ENCODE measurements around the gene NAA35. TPM values are rescaled to one million over a fixed set of nuclear protein-coding genes. Genes with fewer than 3 reads are reported as not detected.

The NAA35 gene
- total RNA-seq, 1 experiment from 2014 or later: 22.2 TPM

- H3K4me3 Mint-ChIP-seq (ENCODE audit: low read depth, unreplicated experiment): no peak overlapping the region
- no peaks in the 10 kb centered on the region for H3K4me1 Mint-ChIP-seq (ENCODE audit: low read depth, unreplicated experiment)
- H3K27ac Mint-ChIP-seq (ENCODE audit: unreplicated experiment): no peak overlapping the region
- DNase-seq: no peak
- BruUV-seq (replicated peaks): no TSS peak
- CTCF ChIA-PET: no interaction called here
- no peaks in the 10 kb centered on the region for H3K9me3 Mint-ChIP-seq (ENCODE audit: low read depth, unreplicated experiment)
- H3K27me3 Mint-ChIP-seq (ENCODE audit: unreplicated experiment): no peaks in the 10 kb centered on the region
- intact Hi-C loops (cut with micrococcal nuclease; ENCODE audit: unreplicated experiment): no loop called here
- peaks cover 45% of the 10 kb centered on the region for H3K36me3 Mint-ChIP-seq (ENCODE audit: insufficient read depth, unreplicated experiment)
- TF ChIP-seq, protein P1, sequence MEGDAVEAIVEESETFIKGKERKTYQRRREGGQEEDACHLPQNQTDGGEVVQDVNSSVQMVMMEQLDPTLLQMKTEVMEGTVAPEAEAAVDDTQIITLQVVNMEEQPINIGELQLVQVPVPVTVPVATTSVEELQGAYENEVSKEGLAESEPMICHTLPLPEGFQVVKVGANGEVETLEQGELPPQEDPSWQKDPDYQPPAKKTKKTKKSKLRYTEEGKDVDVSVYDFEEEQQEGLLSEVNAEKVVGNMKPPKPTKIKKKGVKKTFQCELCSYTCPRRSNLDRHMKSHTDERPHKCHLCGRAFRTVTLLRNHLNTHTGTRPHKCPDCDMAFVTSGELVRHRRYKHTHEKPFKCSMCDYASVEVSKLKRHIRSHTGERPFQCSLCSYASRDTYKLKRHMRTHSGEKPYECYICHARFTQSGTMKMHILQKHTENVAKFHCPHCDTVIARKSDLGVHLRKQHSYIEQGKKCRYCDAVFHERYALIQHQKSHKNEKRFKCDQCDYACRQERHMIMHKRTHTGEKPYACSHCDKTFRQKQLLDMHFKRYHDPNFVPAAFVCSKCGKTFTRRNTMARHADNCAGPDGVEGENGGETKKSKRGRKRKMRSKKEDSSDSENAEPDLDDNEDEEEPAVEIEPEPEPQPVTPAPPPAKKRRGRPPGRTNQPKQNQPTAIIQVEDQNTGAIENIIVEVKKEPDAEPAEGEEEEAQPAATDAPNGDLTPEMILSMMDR (IDR thresholded peaks at IDR 0.05; ENCODE audit: unreplicated experiment): no peak
These were observed 81.8 kb downstream of the NAA35 start for GRCh38 chr9:86022687-86023266.

- Mint-ChIP-seq H3K4me3 (ENCODE audit: low read depth, unreplicated experiment) (no peak overlapping the region), H3K4me1 (ENCODE audit: low read depth, unreplicated experiment) (no peaks in the 10 kb centered on the region), H3K27me3 (ENCODE audit: unreplicated experiment) (no peaks in the 10 kb centered on the region), H3K9me3 (ENCODE audit: low read depth, unreplicated experiment) (no peaks in the 10 kb centered on the region), H3K27ac (ENCODE audit: unreplicated experiment) (no peak overlapping the region), H3K36me3 (ENCODE audit: insufficient read depth, unreplicated experiment) (peaks cover 53% of the 10 kb centered on the region)
- CTCF ChIA-PET: interaction anchor here (0.6 kb wide), 1 partner anchor 211 kb away, joined by 3 read pairs; no protein-coding TSS in a partner anchor
- DNase-seq: no peak
- intact Hi-C loops (cut with micrococcal nuclease; ENCODE audit: unreplicated experiment): no loop called here
- TF ChIP-seq, protein P1 (IDR thresholded peaks at IDR 0.05; ENCODE audit: unreplicated experiment): no peak
- BruUV-seq (replicated peaks): no TSS peak
These were observed 86.8 kb downstream of the NAA35 start for GRCh38 chr9:86027767-86028166.

- no peak overlapping the region for H3K27ac Mint-ChIP-seq (ENCODE audit: unreplicated experiment)
- H3K4me1 Mint-ChIP-seq (ENCODE audit: low read depth, unreplicated experiment): no peaks in the 10 kb centered on the region
- peak; percentile 69 for DNase-seq
- TF ChIP-seq, protein P1 (IDR thresholded peaks at IDR 0.05; ENCODE audit: unreplicated experiment): peak; percentile 53
- H3K9me3 Mint-ChIP-seq (ENCODE audit: low read depth, unreplicated experiment): no peaks in the 10 kb centered on the region
- no peaks in the 10 kb centered on the region for H3K27me3 Mint-ChIP-seq (ENCODE audit: unreplicated experiment)
- CTCF ChIA-PET: no interaction called here
- intact Hi-C loops (cut with micrococcal nuclease; ENCODE audit: unreplicated experiment): loop anchor here (1.0 to 10.0 kb wide), 2 partner anchors 152 to 200 kb away; no protein-coding TSS in a partner anchor
- H3K4me3 Mint-ChIP-seq (ENCODE audit: low read depth, unreplicated experiment): no peak overlapping the region
- peaks cover 37% of the 10 kb centered on the region for H3K36me3 Mint-ChIP-seq (ENCODE audit: insufficient read depth, unreplicated experiment)
- TSS peak; percentile 73 for BruUV-seq (replicated peaks)
These were observed 94.2 kb downstream of the NAA35 start for GRCh38 chr9:86034863-86035734.

- intact Hi-C loops (cut with micrococcal nuclease; ENCODE audit: unreplicated experiment): loop anchor here (1.0 to 10.0 kb wide), 2 partner anchors 151 to 199 kb away; no protein-coding TSS in a partner anchor
- CTCF ChIA-PET: interaction anchor here (0.6 kb wide), 1 partner anchor 73 kb away, joined by 5 read pairs; no protein-coding TSS in a partner anchor
- BruUV-seq (replicated peaks): no TSS peak
- DNase-seq: no peak
- TF ChIP-seq, protein P1 (IDR thresholded peaks at IDR 0.05; ENCODE audit: unreplicated experiment): no peak
- Mint-ChIP-seq H3K27ac (ENCODE audit: unreplicated experiment) (no peak overlapping the region), H3K4me1 (ENCODE audit: low read depth, unreplicated experiment) (no peaks in the 10 kb centered on the region), H3K9me3 (ENCODE audit: low read depth, unreplicated experiment) (no peaks in the 10 kb centered on the region), H3K4me3 (ENCODE audit: low read depth, unreplicated experiment) (no peak overlapping the region), H3K27me3 (ENCODE audit: unreplicated experiment) (no peaks in the 10 kb centered on the region), H3K36me3 (ENCODE audit: insufficient read depth, unreplicated experiment) (peaks cover 37% of the 10 kb centered on the region)
These were observed 95.0 kb downstream of the NAA35 start for GRCh38 chr9:86035827-86036440.

Measured in Calu3 (cell line).